ENCODE results near the gene RBFA.

Gene RBFA

GRCh38 chr18:80077873-80078272 is 43.6 kb downstream of the RBFA start:
- no peaks in the 10 kb centered on the region for H3K36me3 ChIP-seq (ENCODE audit: control insufficient read depth, insufficient read depth, low read length)
- no peak for DNase-seq (ENCODE audit: extremely low read depth, insufficient read length)
- TF ChIP-seq CTCF (IDR thresholded peaks at IDR 0.05; ENCODE audit: insufficient read depth, low read length, poor library complexity, severe bottlenecking) = no peak
- H3K4me3 ChIP-seq (replicated peaks; ENCODE audit: low read depth, low read length) = no peak overlapping the region
- no peaks in the 10 kb centered on the region for H3K27me3 ChIP-seq (replicated peaks; ENCODE audit: control insufficient read depth, insufficient read depth, low read length)
